Endothelial cell of umbilical vein (primary cell): ENCODE measurements around the gene SSH2. TPM values are rescaled to one million over a fixed set of nuclear protein-coding genes. Genes with fewer than 3 reads are reported as not detected.

Experiments
- BruUV-seq: library from RNA; stranded (reverse); fragments of 400-500 nt; replicated peaks from 2 replicates; lab custom pipeline; 2021; lab: Mats Ljungman, UMichigan
- CTCF ChIA-PET: fragments of 300-600, 350-600 bp; sonication (Branson Sonifier 250); formaldehyde crosslinking; loops from one replicate; lab custom pipeline; 2021; ENCODE audit warnings: antibody characterized with exemption, inconsistent platforms; lab: Charles Lee
- POLR2A ChIA-PET: fragments of 300-600, 350-600 bp; sonication (Branson Sonifier 250); formaldehyde crosslinking; loops from one replicate; lab custom pipeline; 2021; ENCODE audit warnings: antibody characterized with exemption, inconsistent platforms; lab: Charles Lee
- DNase-seq: peaks from one replicate; pipeline ENCODE4 v3.0.0-alpha.2; 2011; ENCODE audit warnings: low read depth, low spot score
- FAIRE-seq: peaks from 2 replicates; lab custom pipeline; 2011; peaks lifted over from hg19 to GRCh38; lab: Jason Lieb, UNC
- H2AFZ ChIP-seq: 2 replicates; pipeline ENCODE4 v1.6.0; 2012; ENCODE audit warnings: low read depth, low read length, control low read depth, inconsistent platforms
- H3K27ac ChIP-seq: 2 replicates; pipeline ENCODE4 v1.5.1; 2011; ENCODE audit warnings: low read depth, mild to moderate bottlenecking, control low read depth, low read length, moderate library complexity; ENCODE audit not compliant: insufficient read depth
- H3K27me3 ChIP-seq, 2 experiments: 2 replicates each; pipeline versions ENCODE4 v1.6.0 to v1.6.1; 2011; ENCODE audit warnings: low read length in 2 of 2, mixed read lengths in 1 of 2; ENCODE audit not compliant: control insufficient read depth in 2 of 2, insufficient read depth in 2 of 2
- H3K36me3 ChIP-seq, 2 experiments: 2 replicates in 1 of 2; 3 replicates in 1 of 2; pipeline ENCODE4 v1.5.1; 2011; ENCODE audit warnings: low read length in 2 of 2, mild to moderate bottlenecking in 1 of 2, moderate library complexity in 1 of 2; ENCODE audit not compliant: control insufficient read depth in 2 of 2, insufficient read depth in 2 of 2; ENCODE audit errors: extremely low read depth in 1 of 2
- H3K4me1 ChIP-seq: 3 replicates; pipeline ENCODE4 v1.5.1; 2011; ENCODE audit warnings: mild to moderate bottlenecking, low read length; ENCODE audit not compliant: control insufficient read depth, insufficient read depth; ENCODE audit errors: extremely low read depth
- H3K4me2 ChIP-seq: 2 replicates; pipeline ENCODE4 v1.6.1; 2011; ENCODE audit warnings: low read length, control low read depth, mixed read lengths; ENCODE audit not compliant: insufficient read depth
- H3K4me3 ChIP-seq, 3 experiments: fragments of 200-600 bp in 1 of 3; sonication (generic), shearing (Covaris generic) in 1 of 3; replicated peaks in 1 of 3; 2 replicates each; pipeline ENCODE4 v1.5.1; 2011 to 2016; ENCODE audit warnings: control low read depth in 3 of 3, low read length in 3 of 3, mild to moderate bottlenecking in 2 of 3, inconsistent platforms in 1 of 3, low read depth in 1 of 3, moderate library complexity in 1 of 3; ENCODE audit not compliant: insufficient read depth in 1 of 3
- H3K79me2 ChIP-seq: 2 replicates; pipeline ENCODE4 v1.6.0; 2012; ENCODE audit warnings: low read length, inconsistent platforms; ENCODE audit not compliant: control insufficient read depth, insufficient read depth
- H3K9ac ChIP-seq: replicated peaks from 2 replicates; pipeline ENCODE3; 2011; ENCODE audit warnings: low read length, control low read depth; ENCODE audit not compliant: insufficient read depth; ENCODE audit errors: extremely low read depth
- H3K9me1 ChIP-seq: replicated peaks from 3 replicates; pipeline ENCODE4 v1.6.0; 2011; ENCODE audit warnings: mild to moderate bottlenecking, low read length; ENCODE audit not compliant: control insufficient read depth, insufficient read depth; ENCODE audit errors: extremely low read depth
- H3K9me3 ChIP-seq: replicated peaks from 2 replicates; pipeline ENCODE4 v1.5.1; 2012; ENCODE audit warnings: low read length, inconsistent platforms; ENCODE audit not compliant: control insufficient read depth, insufficient read depth
- H4K20me1 ChIP-seq: replicated peaks from 2 replicates; pipeline ENCODE3; 2011; ENCODE audit warnings: mild to moderate bottlenecking, low read length; ENCODE audit not compliant: control insufficient read depth, insufficient read depth; ENCODE audit errors: extremely low read depth
- EZH2 ChIP-seq: IDR thresholded peaks from 2 replicates; pipeline ENCODE4 v1.6.1; 2012; ENCODE audit warnings: borderline replicate concordance, low read depth, mild to moderate bottlenecking, moderate library complexity, low read length, inconsistent platforms; ENCODE audit not compliant: severe bottlenecking
- FOS ChIP-seq: IDR thresholded peaks from 2 replicates; pipeline ENCODE4 v1.6.1; 2011; ENCODE audit warnings: mild to moderate bottlenecking, low read length, moderate library complexity, borderline replicate concordance; ENCODE audit not compliant: insufficient read depth
- GATA2 ChIP-seq: IDR thresholded peaks from 2 replicates; pipeline ENCODE4 v1.7.0; 2011; ENCODE audit warnings: low read depth, mild to moderate bottlenecking, moderate library complexity, mixed read lengths, low read length; ENCODE audit not compliant: insufficient read length, insufficient read depth
- JUN ChIP-seq: IDR thresholded peaks from 2 replicates; pipeline ENCODE4 v1.6.1; 2011; ENCODE audit warnings: borderline replicate concordance, low read depth; ENCODE audit not compliant: insufficient read length, insufficient read depth
- MAX ChIP-seq: IDR thresholded peaks from 2 replicates; pipeline ENCODE4 v1.6.1; 2011; ENCODE audit not compliant: insufficient read depth, insufficient read length
- MYC ChIP-seq: IDR thresholded peaks from one replicate; pipeline ENCODE4 v1.6.1; 2011; ENCODE audit warnings: mild to moderate bottlenecking, low read depth, low read length
- POLR2A ChIP-seq: IDR thresholded peaks from 2 replicates; pipeline ENCODE4 v1.6.1; 2012; ENCODE audit warnings: low read depth, mild to moderate bottlenecking, control low read depth, low read length
- POLR2AphosphoS5 ChIP-seq: IDR thresholded peaks from 2 replicates; pipeline ENCODE4 v1.6.1; 2012; ENCODE audit warnings: low read depth, mild to moderate bottlenecking, control low read depth, low read length, moderate library complexity; ENCODE audit not compliant: insufficient read depth
- dilution Hi-C: fragments of 300-500 bp; cut with MboI; formaldehyde crosslinking; loops from one replicate; pipeline ENCODE4 v1.15.0; 2019; ENCODE audit warnings: low sequenced_read_pairs; ENCODE audit not compliant: extremely low pct_ligation_motif_present
- intact Hi-C: fragments of 100-400 bp; cut with micrococcal nuclease; formaldehyde crosslinking; loops from one replicate; pipeline ENCODE4 v1.10.0; 2022
- polyA plus RNA-seq, 4 experiments: library from polyadenylated mRNA; depleted of rRNA in 3 of 4; stranded (reverse) in 3 of 4; unstranded in 1 of 4; fragments of >200 nt; gene quantifications; 2 replicates each; pipeline versions ENCODE4 v1.2.1 to v1.2.3, GENCODE V29; 2011 to 2012; ENCODE audit warnings: missing spikeins in 1 of 4
- total RNA-seq: library from RNA; stranded (reverse); gene quantifications from 2 replicates; pipeline ENCODE4 v1.2.3, GENCODE V29; 2021
- TF ChIP-seq, protein P1 (sequence below), 2 donors: IDR thresholded peaks; 1 replicate in 1 of 2; 2 replicates in 1 of 2; pipeline ENCODE4 v1.5.1; 2011; ENCODE audit warnings: low read length in 2 of 2, mild to moderate bottlenecking in 2 of 2, moderate library complexity in 2 of 2, control low read depth in 1 of 2, inconsistent platforms in 1 of 2, low read depth in 1 of 2; ENCODE audit not compliant: insufficient read depth in 1 of 2; ENCODE audit errors: extremely low read depth in 1 of 2

The SSH2 gene
- total and polyA plus RNA-seq, 2 donors (not counting 3 experiments of a cell fraction or from before 2014, with no cell fraction given): 24.6 to 60.9 TPM

- Histone ChIP-seq H3K4me1 (peaks cover 36% of the 10 kb centered on the region), H2AFZ (no peak overlapping the region), H4K20me1 (no peaks in the 10 kb centered on the region), H3K27me3 (no peaks in the 10 kb centered on the region), H3K9me1 (no peaks in the 10 kb centered on the region), H3K9me3 (no peaks in the 10 kb centered on the region), H3K79me2 (peaks cover 59% of the 10 kb centered on the region), H3K9ac (no peak overlapping the region), H3K4me2 (no peak overlapping the region), H3K4me3 (no peak overlapping the region), H3K27ac (no peak overlapping the region), H3K36me3 (peaks cover 18 to 36% of the 10 kb centered on the region in 2 experiments)
- FAIRE-seq (no peak), DNase-seq (no peak)
- TF ChIP-seq POLR2AphosphoS5 (no peak), MYC (no peak), POLR2A (no peak), JUN (no peak), GATA2 (no peak), FOS (no peak), MAX (no peak), EZH2 (no peak)
- TF ChIP-seq, protein P1, sequence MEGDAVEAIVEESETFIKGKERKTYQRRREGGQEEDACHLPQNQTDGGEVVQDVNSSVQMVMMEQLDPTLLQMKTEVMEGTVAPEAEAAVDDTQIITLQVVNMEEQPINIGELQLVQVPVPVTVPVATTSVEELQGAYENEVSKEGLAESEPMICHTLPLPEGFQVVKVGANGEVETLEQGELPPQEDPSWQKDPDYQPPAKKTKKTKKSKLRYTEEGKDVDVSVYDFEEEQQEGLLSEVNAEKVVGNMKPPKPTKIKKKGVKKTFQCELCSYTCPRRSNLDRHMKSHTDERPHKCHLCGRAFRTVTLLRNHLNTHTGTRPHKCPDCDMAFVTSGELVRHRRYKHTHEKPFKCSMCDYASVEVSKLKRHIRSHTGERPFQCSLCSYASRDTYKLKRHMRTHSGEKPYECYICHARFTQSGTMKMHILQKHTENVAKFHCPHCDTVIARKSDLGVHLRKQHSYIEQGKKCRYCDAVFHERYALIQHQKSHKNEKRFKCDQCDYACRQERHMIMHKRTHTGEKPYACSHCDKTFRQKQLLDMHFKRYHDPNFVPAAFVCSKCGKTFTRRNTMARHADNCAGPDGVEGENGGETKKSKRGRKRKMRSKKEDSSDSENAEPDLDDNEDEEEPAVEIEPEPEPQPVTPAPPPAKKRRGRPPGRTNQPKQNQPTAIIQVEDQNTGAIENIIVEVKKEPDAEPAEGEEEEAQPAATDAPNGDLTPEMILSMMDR (IDR thresholded peaks at IDR 0.05; ENCODE audit: extremely low read depth in 1 of 2, insufficient read depth in 1 of 2, low read depth in 1 of 2, low read length in 2 of 2): no peak
- ChIA-PET POLR2A (no interaction called here), CTCF (interaction anchor here (0.8 to 9.4 kb wide), 5 partner anchors 10 to 511 kb away, joined by 3 to 152 read pairs (median 15); partner anchors contain the start of genes ABHD15 and ANKRD13B)
- intact Hi-C loops: no loop called here
- dilution Hi-C loops: no loop called here
- no TSS peak for BruUV-seq
Measured at GRCh38 chr17:29582254-29582765, 347.7 kb downstream of the SSH2 start.
